NCI-H2081 (cell line): Measurements from ENCODE around the gene TMEM106C.

ENCODE experiments used
- DNase-seq, 2 experiments: peaks; one replicate each; lab custom pipeline; 2025; lab: John Stamatoyannopoulos, UW

Gene TMEM106C

DNA sequence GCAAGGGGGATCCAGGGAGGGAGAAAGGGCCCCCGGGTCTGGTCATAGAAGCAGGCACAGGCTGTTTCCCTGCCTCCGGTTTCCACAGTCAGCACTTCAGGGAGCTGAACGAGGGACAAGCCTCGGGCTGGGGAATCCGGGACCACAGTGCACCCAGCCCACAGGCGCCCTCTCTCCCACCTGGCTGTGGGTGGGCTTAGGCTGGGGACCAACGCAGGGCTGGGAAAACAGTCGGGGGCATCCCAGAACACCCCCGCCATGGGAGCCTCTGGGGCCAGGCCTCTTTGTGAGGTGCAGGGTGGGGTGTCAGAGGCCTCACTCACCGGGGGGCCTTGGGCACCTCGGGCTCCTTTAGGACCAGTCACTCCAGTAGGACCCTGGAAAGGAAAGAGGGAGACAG is 16.3 kb downstream of the TMEM106C start:
- DNase-seq = no peak

DNA sequence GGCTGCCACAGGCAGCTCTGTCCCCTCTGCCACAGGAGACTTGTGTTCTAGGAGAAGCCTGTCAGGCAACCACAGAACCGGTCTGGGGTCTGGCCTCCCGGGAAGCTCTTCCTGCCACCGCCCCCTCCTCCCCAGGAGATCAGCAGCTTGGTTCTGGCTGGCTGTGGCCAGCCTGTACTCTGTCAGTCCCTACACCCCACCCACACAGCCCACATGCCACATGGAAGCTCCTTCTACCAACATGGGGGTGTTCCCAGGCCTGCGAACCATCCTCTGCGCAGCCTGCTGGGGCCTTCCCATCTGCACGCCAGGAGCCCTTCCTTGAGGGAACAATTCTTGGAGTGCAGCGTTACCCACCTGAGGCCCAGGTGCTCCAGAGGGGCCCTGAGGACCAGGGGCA is 16.8 kb downstream of the TMEM106C start:
- no peak for DNase-seq

DNA sequence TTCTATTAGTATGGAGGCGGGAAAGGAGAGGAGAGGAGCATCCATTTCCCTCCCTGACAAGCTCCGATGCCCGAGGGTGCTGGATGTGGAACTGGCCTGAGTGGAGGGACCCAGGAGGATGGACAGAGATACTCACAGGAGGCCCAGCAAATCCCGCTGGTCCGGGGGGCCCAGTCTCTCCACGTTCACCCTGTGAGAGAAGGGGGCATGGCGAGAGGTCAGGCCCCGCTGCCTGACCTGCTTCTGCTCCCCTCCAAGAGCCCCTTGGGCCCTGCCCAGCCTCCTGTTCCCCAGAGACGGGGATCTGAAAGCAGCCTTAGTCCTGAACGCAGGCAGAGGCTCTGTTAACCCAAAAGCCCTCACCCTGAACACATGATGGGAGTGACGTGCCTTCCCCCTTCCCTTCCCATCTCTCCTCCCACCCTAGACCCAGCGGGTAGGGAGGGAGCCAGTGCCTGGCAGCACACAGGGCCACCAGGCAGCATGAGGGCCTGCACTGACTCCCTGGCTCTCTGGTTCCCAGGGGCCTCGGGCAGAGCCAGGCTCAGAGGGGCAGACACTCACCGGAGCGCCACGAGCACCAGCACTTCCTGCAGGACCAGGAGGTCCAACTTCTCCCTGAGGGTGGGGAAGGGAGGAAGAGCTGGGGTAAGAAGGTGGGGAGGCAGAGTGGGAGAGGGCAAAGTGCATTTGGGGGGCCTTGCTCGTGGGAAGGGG is 17.5 kb downstream of the TMEM106C start:
- no peak for DNase-seq

DNA sequence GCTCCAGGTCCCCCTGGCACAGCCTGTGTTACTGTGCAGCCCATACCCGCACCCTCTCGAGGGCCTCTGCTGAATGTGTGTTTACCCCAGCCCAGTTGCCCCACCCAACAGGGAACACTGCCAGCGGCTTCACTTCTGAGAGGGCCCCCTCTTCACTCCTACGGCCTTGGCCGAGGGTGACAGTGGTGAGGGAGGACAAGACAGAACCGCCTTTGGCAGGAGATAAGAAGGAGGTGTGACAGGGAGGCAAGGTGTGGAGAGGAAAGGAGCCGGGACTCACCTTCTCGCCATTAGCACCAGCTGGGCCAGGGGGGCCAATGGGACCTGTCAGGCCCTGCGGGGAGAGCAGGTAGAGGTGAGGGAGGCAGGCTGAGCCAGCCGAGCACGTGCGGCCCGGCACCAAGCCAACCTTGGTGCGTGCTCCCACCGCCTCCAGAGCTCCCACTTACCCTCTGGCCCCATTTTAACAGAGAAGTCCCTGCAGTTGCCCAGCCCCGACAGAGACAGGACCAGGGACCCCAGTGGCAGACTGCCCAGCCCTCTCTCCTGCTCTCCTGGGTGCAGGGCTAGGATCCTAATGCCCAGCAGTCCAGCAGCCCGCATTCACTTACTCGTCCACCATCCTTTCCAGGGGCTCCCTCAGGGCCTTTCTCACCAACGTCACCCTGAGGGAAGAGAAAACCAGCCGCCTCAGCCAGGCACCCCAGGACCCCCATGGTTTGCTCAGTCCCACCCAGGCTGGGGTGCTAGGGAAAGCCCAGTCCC is 18.3 kb downstream of the TMEM106C start:
- DNase-seq = no peak

DNA sequence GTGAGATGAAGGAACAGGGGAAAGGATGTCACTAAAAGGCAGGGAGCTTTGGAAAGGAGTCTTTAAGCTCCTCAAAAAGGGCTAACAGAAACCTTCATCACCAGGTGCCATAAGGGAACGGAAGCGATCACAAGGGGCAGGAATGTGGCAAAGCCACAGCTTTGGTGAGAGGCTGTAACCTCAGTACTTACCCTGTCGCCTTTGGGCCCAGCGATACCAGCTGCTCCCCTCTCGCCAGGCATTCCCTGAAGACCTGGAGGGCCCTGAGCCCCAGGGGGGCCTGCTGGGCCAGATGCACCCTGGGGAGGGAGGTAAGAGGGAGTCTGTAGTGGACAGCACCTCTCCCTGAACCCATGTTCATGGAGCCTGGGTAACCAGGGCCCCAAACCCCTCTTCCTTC is 18.9 kb downstream of the TMEM106C start:
- DNase-seq = no peak

DNA sequence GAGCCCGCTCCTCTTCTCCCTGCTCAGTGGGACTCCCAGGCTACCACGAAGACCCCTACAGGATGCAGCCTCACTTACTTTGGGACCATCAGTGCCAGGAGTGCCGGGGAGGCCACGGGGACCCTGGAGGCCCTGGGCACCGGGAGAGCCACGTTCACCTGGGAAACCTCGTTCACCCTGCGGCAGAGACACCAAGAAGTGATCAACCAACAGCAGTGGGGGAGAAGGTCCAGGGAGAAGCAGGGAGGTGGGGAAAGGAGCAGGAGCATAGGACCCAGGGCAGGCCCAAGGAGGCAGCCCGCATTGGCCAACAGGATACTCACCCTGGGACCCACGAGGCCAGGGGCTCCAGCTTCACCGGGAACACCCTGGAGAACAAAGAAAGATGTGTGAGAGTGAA is 19.4 kb downstream of the TMEM106C start:
- no peak for DNase-seq

DNA sequence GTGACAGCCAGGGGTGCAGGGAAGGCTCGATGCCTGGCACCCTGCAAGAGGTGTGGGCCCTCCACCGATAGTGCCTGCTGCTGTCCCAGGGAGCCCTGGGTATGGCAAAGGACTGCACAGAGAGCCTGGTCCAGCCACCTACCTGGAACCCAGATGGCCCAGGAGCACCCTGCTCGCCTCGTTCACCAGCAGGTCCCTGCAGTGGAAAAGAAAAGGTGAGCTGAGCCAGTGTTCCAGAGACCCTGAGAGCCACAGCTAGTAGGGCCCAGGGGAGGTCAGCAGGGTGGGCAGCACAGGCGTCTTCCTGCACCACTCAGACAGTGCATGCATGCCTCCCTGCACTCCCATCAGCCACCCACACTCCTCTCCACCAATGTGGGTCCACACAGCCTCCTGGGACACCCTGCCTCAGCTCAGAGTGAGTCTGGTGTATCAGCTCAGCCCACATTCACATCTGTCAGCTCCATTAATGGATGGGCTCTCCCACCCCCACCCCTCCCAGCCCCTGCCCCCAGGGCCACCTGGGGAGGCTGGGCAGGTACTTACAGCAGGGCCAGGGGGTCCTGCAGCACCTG is 20.2 kb downstream of the TMEM106C start:
- no peak for DNase-seq

DNA sequence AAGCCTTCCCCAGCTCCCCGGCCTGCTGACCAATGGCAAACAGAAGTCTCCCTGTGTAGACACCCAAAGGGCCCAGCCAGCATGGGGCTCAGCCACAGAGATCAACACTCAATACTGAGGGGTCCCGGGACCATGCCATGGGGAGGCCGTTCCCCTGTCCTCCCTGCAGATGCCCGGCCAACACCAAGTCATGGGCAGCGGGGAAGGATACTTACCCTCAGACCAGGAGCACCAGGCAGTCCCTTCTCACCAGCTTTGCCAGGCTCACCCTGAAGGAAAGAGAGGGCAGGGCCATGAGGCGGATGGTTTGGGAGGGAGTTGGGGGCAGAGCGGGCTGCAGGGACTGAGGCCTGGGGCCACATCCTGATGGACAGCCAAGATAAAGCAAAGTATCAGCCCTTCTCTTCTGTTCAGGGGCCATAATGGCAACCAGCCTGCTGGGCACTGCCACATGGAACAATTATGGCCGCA is 21.0 kb downstream of the TMEM106C start:
- no peak for DNase-seq

DNA sequence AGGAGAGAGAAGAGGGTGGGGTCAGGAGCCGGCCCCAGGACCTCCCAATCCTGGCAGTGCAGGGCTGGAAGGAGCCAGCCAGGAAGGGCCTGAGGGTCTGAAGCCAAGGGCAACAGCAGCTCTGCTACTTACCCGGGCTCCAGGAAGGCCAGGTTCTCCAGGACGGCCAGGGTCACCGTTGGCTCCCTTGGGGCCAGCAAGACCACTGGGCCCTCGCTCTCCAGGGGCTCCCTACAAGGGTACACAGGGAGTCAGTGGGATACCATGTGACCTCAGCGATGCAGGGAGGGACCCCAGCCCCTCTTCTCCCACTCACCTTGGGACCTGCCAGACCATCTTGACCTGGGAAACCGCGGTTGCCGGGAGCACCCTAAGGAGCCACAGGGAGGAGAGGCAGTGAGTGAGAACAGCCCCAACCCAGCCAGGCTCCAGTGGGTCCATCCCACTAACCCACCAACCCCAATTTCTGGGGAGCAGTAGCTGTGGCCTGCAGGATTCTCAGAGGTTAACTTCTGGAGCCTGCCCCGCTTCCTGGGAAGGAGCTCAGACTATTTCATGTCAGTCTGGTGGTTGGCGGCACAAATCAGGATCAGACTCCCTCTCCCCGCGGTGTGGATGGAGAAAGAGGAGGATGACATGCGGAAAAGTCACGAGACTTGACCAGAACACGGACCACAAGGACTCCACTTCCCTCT is 22.3 kb downstream of the TMEM106C start:
- no peak for DNase-seq

DNA sequence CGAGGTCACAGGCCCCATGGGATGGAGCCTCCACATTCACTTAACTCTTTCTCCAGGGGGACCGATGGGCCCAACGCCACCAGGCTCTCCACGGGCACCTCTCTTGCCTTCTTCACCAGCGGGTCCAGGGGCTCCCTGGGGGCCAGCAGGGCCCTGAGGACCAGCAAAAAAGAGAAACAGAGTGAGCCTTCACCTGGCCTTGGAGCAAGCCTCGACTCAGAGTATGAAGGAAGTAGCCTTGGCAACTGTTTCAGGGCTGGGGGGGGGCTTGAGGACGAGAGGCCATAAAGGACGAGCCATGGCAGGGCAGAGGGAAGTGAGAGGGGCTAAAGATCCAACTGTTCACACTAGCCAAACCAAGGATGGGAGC is 22.9 kb downstream of the TMEM106C start:
- no peak for DNase-seq

DNA sequence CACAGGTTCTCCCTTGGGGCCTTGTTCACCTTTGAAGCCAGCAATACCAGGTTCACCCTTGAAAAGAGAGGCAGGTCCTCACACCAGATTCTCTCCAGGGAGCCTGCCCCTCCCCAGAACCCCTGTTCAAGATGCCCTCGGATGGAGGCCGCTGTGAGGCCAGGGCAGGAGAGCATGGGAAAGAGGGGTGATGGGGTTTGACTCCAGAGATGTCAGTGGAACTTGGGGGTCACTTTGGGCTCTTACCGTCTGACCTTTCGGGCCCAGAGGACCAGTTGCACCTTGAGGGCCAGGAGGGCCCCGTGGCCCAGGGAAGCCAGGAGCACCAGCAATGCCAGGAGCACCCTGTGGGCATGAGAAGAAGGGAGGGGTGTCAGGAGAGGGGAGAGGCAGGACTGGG is 23.4 kb downstream of the TMEM106C start:
- no peak for DNase-seq

DNA sequence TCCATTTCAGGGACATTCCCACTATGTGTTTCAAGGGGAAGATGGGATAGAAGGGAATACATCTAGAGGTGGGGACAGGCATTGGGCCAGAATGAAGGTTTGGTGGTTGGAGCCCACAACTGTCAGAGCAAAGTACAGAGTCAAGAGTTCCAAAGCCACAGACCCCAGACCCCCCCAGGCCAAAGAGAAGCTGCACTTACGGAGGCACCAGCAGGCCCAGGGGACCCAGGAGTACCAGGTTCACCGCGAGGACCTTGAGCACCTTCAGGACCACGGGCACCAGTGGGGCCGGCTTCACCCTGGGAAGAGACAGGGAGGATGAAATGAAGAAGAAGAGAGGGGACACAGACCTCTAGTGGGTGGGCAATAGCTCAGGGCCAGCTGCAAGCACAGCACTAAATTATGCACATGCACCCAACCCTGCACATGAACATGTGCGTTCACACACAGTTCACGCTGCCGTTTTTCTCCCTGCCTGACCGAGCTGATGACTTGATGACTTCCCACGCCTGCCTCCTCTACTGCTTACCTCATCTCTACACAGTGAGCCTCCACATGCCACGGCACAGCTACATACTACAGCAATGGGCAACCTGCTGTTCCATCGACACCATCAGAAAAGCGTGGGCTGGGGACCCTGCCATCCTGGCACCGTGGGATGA is 24.1 kb downstream of the TMEM106C start:
- no peak for DNase-seq

DNA sequence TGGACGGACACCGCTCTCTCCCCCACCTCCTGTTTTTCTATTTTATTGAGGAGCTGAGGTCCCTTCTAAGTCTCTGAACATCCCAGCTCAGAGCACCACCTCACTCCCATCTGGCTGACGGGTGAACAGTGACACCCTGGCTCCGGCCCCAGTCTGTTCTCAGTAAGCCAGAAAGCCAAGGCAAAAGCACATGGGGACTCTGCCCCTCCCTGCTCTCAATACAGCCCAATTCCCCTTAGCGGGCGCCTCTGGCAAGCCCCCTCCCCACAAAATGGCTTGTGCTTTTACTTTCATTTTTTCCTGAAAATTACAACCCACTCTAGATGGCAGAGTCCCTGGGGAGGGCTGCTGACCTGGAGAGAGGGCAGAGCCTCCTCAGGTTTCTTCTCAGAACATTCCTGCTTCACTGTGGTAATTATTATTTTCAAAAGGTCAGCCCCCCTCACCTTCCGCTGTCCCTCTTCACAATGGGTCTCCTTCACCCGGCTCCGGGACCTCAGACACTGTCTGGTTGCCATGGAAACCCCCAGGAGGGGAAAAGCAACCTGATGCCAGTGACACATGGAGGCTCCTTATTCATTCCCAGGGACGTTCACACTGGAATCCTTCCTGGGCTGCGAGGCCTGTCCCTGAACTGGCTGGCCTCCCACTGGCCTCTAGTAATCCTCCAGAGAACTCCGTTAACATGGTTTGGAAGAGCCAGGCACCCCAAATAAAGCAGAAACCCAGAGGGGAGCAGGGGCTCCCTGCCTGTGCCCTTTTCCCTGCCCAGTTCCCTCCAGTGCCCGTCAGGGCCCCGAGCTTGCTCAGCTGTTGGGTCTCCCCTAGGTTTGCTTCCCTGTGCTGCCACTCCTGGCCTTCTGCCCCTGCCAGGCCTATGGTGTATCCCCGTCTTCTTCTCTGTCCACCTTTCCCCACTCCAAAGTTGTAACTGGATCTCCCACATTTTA is 25.0 kb downstream of the TMEM106C start:
- DNase-seq = no peak

DNA sequence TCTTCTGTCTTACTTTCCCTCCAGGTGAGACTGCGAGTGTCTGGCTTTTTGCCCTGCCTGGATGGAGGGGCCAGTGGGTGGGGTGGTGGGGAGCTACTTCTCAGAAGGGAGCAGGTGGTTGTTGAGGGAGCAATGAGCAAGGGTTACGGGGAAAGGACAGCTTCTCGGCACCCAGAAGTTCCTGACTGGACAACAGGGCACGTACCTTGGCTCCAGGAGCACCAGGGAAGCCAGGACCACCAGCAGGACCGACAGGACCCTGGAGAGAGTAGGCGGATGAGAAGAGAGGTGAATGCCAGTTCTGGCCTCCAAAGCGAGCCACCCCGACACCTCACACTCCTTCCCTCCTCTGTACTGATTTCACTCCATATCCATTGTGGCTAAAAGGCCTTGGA is 25.6 kb downstream of the TMEM106C start:
- DNase-seq = no peak

DNA sequence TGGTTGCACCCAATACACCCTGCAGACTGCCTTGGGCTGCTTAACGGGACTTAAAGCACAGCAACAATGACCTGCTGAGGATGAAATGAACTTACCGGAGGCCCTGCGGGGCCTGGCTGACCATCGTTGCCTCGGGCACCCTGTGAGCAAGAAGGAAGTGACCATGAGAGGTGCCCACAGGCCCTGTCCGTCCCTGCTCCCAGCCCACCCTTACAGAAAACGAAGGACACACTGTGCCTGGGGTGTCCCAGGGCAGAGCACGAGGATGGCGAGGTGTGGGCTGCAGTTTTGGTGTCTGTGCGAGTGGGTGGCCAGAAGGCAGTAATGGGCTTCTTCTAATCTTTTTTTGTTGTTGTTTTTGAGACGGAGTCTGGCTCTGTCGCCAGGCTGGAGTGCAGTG is 26.3 kb downstream of the TMEM106C start:
- no peak for DNase-seq

DNA sequence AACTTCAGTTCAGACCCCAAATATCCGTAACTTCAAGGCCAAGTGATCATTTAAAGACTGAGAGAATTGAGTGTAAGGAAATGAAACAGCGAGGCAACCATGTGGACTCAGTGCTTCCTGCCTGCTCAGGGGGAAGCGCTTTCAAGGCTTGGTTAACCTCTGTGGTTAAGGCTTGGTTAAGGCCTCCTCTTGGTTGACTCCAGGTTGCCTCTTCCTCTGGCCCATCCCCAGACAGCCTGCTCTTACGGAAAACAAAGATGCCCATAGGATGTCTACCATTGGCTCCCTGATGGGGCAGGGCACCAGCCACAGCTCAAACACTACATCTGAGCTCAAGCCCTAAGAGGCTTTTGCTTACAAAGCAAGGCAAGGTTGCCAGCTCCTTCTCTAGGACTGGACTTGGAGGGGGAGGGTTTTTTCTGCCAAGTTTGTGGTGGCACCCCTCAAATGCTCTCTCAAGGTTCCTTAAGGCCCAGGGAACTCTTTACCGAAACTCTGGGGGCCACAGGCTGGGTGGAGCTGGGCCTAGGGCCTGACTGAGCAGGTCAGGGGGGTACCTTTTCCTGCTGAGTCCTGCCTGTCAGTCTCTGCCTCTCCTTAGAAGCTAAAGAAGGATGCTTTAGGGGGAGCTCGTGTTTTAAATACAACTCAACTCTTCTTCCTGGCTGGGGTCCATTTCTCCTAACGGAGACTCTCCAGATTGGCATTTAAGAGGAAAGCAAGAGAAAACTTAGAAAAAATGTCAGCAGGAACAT is 27.1 kb downstream of the TMEM106C start:
- no peak for DNase-seq

DNA sequence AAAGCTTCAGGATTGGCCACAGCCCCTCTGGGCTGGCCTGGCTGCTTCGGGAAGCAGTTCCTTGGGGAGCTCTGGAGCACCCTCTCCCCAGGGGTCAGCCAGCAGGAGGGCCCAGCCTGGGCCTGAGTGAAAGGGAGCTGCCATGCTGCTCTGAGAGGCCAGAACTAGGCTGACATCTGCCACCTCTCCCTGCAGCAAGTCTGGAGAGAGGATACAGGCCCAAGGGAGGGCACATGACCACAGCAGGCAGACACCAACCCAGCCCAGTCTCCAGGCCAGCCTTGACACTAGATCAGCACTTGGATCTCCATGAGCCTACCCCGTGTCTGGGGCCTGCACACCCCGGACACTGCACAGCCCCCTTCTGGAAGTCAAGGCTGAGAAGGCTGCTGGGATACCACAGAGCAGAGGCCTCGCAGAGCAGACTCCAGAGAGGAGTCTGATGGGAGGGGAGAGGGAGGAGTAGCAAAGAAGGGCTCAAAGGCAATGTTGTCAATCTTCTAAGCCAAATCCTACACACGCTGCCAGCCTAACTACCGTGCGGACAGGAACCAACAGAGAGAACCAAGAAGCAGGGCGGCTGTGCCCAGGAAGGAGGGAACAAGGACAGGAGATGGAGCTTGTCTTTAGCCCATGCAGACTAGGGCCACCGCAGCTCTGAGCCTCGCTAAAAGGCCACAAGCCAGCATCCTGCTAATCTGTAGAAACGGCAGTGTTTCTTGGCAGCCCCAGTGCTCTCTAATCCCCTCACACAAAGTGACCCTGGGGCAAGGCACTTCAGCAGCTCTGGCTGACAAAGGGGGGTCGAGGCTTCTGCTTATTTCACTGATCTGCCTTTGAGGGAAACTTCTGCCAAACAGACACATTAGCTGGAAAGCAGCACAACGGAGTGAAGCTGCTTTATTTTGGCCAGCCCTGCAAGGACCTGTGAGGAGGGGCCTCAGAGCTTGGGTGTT is 28.0 kb downstream of the TMEM106C start:
- no peak for DNase-seq

DNA sequence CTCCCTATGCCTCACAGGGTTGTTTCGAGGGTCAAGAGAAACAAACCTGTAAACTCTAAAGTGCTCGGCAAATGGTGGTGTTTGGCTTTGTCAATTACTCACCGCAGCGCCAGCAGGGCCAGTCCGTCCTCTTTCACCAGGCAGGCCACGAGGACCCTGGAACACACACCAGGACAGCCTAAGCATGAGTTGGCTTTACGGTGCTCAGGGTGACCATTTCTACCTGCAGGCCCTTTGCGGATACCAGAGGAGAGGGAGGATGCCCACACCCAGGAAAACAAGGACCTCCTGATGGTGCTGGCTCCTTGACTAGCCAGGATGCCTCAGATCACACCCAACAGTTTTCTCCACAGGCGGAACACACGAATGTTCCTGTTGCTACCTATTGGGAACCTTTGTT is 29.4 kb downstream of the TMEM106C start:
- DNase-seq = no peak

DNA sequence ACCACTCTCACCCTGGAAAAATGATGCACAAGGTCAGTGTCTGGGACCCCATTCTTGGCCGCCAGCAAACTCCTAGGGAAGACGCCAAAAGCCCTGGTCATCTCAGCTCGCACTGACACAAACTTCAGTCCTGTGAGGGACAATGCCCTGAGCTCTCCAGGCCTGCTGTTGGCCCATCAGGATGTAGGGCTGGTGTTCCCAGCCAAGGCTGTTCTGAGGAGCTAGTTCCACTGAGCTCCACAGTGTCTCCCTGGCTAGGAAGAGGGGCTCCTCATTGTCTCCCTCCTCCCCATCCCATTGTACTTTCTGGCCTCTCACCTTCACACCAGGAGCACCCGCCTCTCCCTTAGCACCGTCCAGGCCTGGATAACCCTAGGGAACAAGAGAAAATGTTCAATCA is 30.1 kb downstream of the TMEM106C start:
- DNase-seq = no peak
